Vagina (tissue), 2 donors: ENCODE results near the gene SPECC1L. TPM values are rescaled to one million over a fixed set of nuclear protein-coding genes. Genes with fewer than 3 reads are reported as not detected.

Source experiments
- DNase-seq, 2 donors: peaks; one replicate each; pipeline ENCODE4 v3.0.0-alpha.2; 2017; ENCODE audit errors: extremely low spot score in 2 of 2
- H3K27ac ChIP-seq: fragments of 200-600 bp; sonication (generic); one replicate; pipeline ENCODE4 v1.5.1; 2019
- H3K27me3 ChIP-seq: fragments of 200-600 bp; sonication (generic); one replicate; pipeline ENCODE4 v1.5.1; 2019
- H3K36me3 ChIP-seq, 2 donors: fragments of 200-600 bp; sonication (generic); one replicate each; pipeline ENCODE4 v1.5.1; 2017 to 2019
- H3K4me1 ChIP-seq: fragments of 200-600 bp; sonication (generic); one replicate; pipeline ENCODE4 v1.5.1; 2019
- H3K4me3 ChIP-seq, 2 donors: fragments of 200-600 bp; sonication (generic); 1 replicate in 1 of 2; 2 replicates in 1 of 2; pipeline ENCODE4 v1.5.1; 2016 to 2019
- H3K9me3 ChIP-seq: fragments of 200-600 bp; sonication (generic); one replicate; pipeline ENCODE4 v1.5.1; 2019
- CTCF ChIP-seq, 3 experiments: fragments of 450-650 bp in 2 of 3; fragments of 200-600 bp in 1 of 3; sonication (generic) in 1 of 3; IDR thresholded peaks; one replicate each; pipeline ENCODE4 v1.5.1; 2017 to 2019; ENCODE audit warnings: antibody characterized with exemption in 3 of 3, mild to moderate bottlenecking in 2 of 3, moderate library complexity in 2 of 3
- POLR2A ChIP-seq, 2 donors: fragments of 450-650 bp; IDR thresholded peaks; one replicate each; pipeline ENCODE4 v1.6.1; 2017; ENCODE audit warnings: antibody characterized with exemption in 2 of 2, mild to moderate bottlenecking in 2 of 2, moderate library complexity in 2 of 2
- POLR2AphosphoS5 ChIP-seq, 2 donors: sonication (generic); formaldehyde crosslinking; IDR thresholded peaks; one replicate each; pipeline ENCODE4 v1.9.0; 2017; ENCODE audit warnings: antibody characterized with exemption in 2 of 2, mild to moderate bottlenecking in 2 of 2, low read depth in 1 of 2; ENCODE audit not compliant: insufficient read depth in 1 of 2
- intact Hi-C: fragments of 100-400 bp; cut with DNase I; formaldehyde crosslinking; loops from one replicate; pipeline ENCODE4 v1.15.1; 2023
- total RNA-seq: library from RNA; depleted of rRNA; stranded (reverse); fragments of >200 nt; gene quantifications from one replicate; pipeline ENCODE4 v1.2.3, GENCODE V29; 2016

Gene SPECC1L
- total RNA-seq, 1 donor from 2014 or later: 38.8 TPM

- H3K27me3 ChIP-seq: no peaks in the 10 kb centered on the region
- no peaks in the 10 kb centered on the region for H3K36me3 ChIP-seq
- no peak overlapping the region for H3K27ac ChIP-seq
- TF ChIP-seq POLR2AphosphoS5 (IDR thresholded peaks at IDR 0.05; ENCODE audit: insufficient read depth in 1 of 2, low read depth in 1 of 2): no peak
- no peak for TF ChIP-seq CTCF (IDR thresholded peaks at IDR 0.05)
- no peak for TF ChIP-seq POLR2A (IDR thresholded peaks at IDR 0.05)
- no peak overlapping the region for H3K4me3 ChIP-seq
- no peak for DNase-seq
- H3K9me3 ChIP-seq: no peaks in the 10 kb centered on the region
- intact Hi-C loops: no loop called here
- peaks cover 13% of the 10 kb centered on the region for H3K4me1 ChIP-seq
These were observed 137.3 kb downstream of the SPECC1L start for GRCh38 chr22:24407884-24408283.

GRCh38 chr22:24408630-24409029 lies 138.0 kb downstream of the SPECC1L start:
- intact Hi-C loops: no loop called here

GRCh38 chr22:24409707-24410106 lies 139.1 kb downstream of the SPECC1L start:
- Histone ChIP-seq H3K27ac (no peak overlapping the region), H3K4me1 (no peaks in the 10 kb centered on the region), H3K27me3 (no peaks in the 10 kb centered on the region), H3K36me3 (peaks cover 0 to 17% of the 10 kb centered on the region in 2 donors), H3K4me3 (no peak overlapping the region), H3K9me3 (no peaks in the 10 kb centered on the region)
- intact Hi-C loops: no loop called here
- TF ChIP-seq POLR2AphosphoS5 (IDR thresholded peaks at IDR 0.05; ENCODE audit: insufficient read depth in 1 of 2, low read depth in 1 of 2) (no peak), POLR2A (IDR thresholded peaks at IDR 0.05) (no peak), CTCF (IDR thresholded peaks at IDR 0.05) (no peak)
- no peak for DNase-seq

More at GRCh38 chr22:24408630-24409029, 138.0 kb downstream of the SPECC1L start:
- TF ChIP-seq POLR2A (IDR thresholded peaks at IDR 0.05) (no peak), POLR2AphosphoS5 (IDR thresholded peaks at IDR 0.05; ENCODE audit: insufficient read depth in 1 of 2, low read depth in 1 of 2) (no peak), CTCF (IDR thresholded peaks at IDR 0.05) (no peak)
- Histone ChIP-seq H3K36me3 (peaks cover 0 to 7% of the 10 kb centered on the region in 2 donors), H3K27me3 (no peaks in the 10 kb centered on the region), H3K27ac (no peak overlapping the region), H3K9me3 (no peaks in the 10 kb centered on the region), H3K4me1 (peaks cover 5% of the 10 kb centered on the region), H3K4me3 (no peak overlapping the region)
- no peak for DNase-seq

GRCh38 chr22:24410110-24410856 lies 139.7 kb downstream of the SPECC1L start:
- intact Hi-C loops: no loop called here
- TF ChIP-seq POLR2AphosphoS5 (IDR thresholded peaks at IDR 0.05; ENCODE audit: insufficient read depth in 1 of 2, low read depth in 1 of 2): no peak
- no peak for TF ChIP-seq POLR2A (IDR thresholded peaks at IDR 0.05)
- TF ChIP-seq CTCF (IDR thresholded peaks at IDR 0.05): no peak
- Histone ChIP-seq H3K9me3 (no peaks in the 10 kb centered on the region), H3K27ac (no peak overlapping the region), H3K4me3 (no peak overlapping the region), H3K27me3 (no peaks in the 10 kb centered on the region), H3K36me3 (peaks cover 0 to 23% of the 10 kb centered on the region in 2 donors), H3K4me1 (no peaks in the 10 kb centered on the region)
- no peak for DNase-seq
